Measurements from ENCODE around the gene FUZ. TPM values are rescaled to one million over a fixed set of nuclear protein-coding genes. Genes with fewer than 3 reads are reported as not detected.

The FUZ gene
- total RNA-seq, 6 donors from 2014 or later = 17.3 to 43.0 (median 22.3) TPM

- TF ChIP-seq POLR2A (IDR thresholded peaks at IDR 0.05) (no peak), EP300 (IDR thresholded peaks at IDR 0.05) (no peak), CTCF (IDR thresholded peaks at IDR 0.05) (no peak), POLR2AphosphoS5 (IDR thresholded peaks at IDR 0.05) (no peak)
- no peak for DNase-seq
- Histone ChIP-seq H3K9me3 (no peaks in the 10 kb centered on the region), H3K36me3 (peaks cover 0 to 14% (median 7%) of the 10 kb centered on the region in 4 donors), H3K27ac (no peak overlapping the region), H3K4me1 (peaks cover 7 to 14% (median 11%) of the 10 kb centered on the region in 4 donors), H3K4me3 (no peak overlapping the region), H3K27me3 (no peaks in the 10 kb centered on the region)
- peak in 1 of 2 donors; percentile 34 for ATAC-seq (ENCODE audit: low FRiP score in 2 of 2)
- WGBS, 2 donors = 90 to 92% methylated on average over 10 of the region's 10 CpGs
Measured at GRCh38 chr19:49772850-49773432, 40.2 kb downstream of the FUZ start.

- Histone ChIP-seq H3K36me3 (peaks cover 0 to 14% (median 7%) of the 10 kb centered on the region in 4 donors), H3K27ac (no peak overlapping the region), H3K27me3 (no peaks in the 10 kb centered on the region), H3K4me3 (no peak overlapping the region), H3K9me3 (no peaks in the 10 kb centered on the region), H3K4me1 (peaks cover 12 to 22% (median 16%) of the 10 kb centered on the region in 4 donors)
- 89 to 92% methylated on average over 13 of the region's 13 CpGs for WGBS, 2 donors
- DNase-seq = no peak
- no peak for TF ChIP-seq POLR2AphosphoS5 (IDR thresholded peaks at IDR 0.05)
- no peak for TF ChIP-seq EP300 (IDR thresholded peaks at IDR 0.05)
- TF ChIP-seq POLR2A (IDR thresholded peaks at IDR 0.05) = no peak
- no peak for TF ChIP-seq CTCF (IDR thresholded peaks at IDR 0.05)
- no peak for ATAC-seq (ENCODE audit: low FRiP score in 2 of 2)
Measured at GRCh38 chr19:49771674-49772139, 41.4 kb downstream of the FUZ start.

GRCh38 chr19:49770529-49770928, 42.6 kb downstream of the FUZ start:
- H3K36me3 ChIP-seq = peaks cover 0 to 4% (median 1%) of the 10 kb centered on the region in 4 donors
- ATAC-seq (ENCODE audit: low FRiP score in 2 of 2) = no peak
- TF ChIP-seq CTCF (IDR thresholded peaks at IDR 0.05) (no peak), POLR2A (IDR thresholded peaks at IDR 0.05) (no peak), EP300 (IDR thresholded peaks at IDR 0.05) (no peak), POLR2AphosphoS5 (IDR thresholded peaks at IDR 0.05) (no peak)
- H3K4me3 ChIP-seq = no peak overlapping the region
- H3K27me3 ChIP-seq = no peaks in the 10 kb centered on the region
- H3K4me1 ChIP-seq = peaks cover 15 to 28% (median 21%) of the 10 kb centered on the region in 4 donors
- 88 to 91% methylated on average over 8 of the region's 8 CpGs for WGBS, 2 donors
- DNase-seq = no peak
- no peaks in the 10 kb centered on the region for H3K9me3 ChIP-seq
- no peak overlapping the region for H3K27ac ChIP-seq

GRCh38 chr19:49767967-49768581, 45.0 kb downstream of the FUZ start:
- H3K4me1 ChIP-seq = peaks cover 17 to 30% (median 24%) of the 10 kb centered on the region in 4 donors
- 61 to 63% methylated on average over 12 of the region's 12 CpGs for WGBS, 2 donors
- H3K27ac ChIP-seq = peak overlapping the region in 2 of 4 donors; percentile 93 to 94
- no peak for DNase-seq
- ATAC-seq (ENCODE audit: low FRiP score in 2 of 2) = no peak
- peak overlapping the region in 3 of 4 donors; percentile 79 to 95 (median 83) for H3K4me3 ChIP-seq
- no peaks in the 10 kb centered on the region for H3K9me3 ChIP-seq
- no peaks in the 10 kb centered on the region for H3K36me3 ChIP-seq
- H3K27me3 ChIP-seq = no peaks in the 10 kb centered on the region
- no peak for TF ChIP-seq POLR2AphosphoS5 (IDR thresholded peaks at IDR 0.05)
- TF ChIP-seq POLR2A (IDR thresholded peaks at IDR 0.05) = no peak
- no peak for TF ChIP-seq EP300 (IDR thresholded peaks at IDR 0.05)
- TF ChIP-seq CTCF (IDR thresholded peaks at IDR 0.05) = no peak

All from upper lobe of left lung (tissue), 6 donors.